GM19468 (cell line): ENCODE measurements around the gene ATP12A.

Experiments used
- ATAC-seq: cut with Tn5 transposase; IDR thresholded peaks from one replicate; pipeline ENCODE4 v1.9.1; 2021; ENCODE audit warnings: mild to moderate bottlenecking, moderate library complexity, moderate number of reproducible peaks; ENCODE audit not compliant: unreplicated experiment; ENCODE audit errors: extremely low read depth

Gene ATP12A

DNA sequence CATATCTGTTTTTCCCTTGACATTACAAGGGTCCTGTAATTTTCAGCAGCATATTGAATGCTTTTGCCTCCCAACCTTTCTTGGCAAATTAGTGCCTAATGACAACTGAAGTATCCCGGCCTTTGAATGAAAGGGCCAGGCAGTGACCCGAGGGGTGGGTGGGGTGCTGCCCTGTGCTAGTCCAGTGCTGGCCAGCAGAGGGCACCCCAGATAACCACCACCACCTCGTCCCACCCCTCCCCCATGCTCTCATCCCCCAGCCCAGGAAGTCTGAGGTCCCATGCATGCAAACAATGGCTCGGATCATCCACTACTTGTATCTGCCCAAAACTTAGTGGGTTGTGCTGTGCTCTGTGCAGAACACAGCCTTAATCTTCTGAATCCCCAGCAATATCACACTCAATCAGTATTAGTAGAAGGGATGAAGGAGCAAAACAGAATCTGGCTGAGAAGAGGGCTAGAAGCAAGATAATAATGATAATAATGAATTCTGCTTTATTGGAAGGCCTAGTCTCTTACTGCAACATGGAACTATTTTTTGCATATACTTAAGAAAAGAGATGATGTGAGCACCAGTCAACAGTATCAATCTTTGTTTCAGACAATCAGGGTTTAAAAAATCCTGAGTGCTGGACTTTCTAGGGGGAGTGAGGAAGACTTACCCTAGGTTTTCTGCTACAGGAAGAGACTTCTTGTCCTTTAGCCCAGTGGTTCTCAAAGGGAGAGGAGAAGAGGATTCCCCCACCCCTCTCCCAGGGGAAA, 3.8 kb downstream of the ATP12A start:
- no peak for ATAC-seq

DNA sequence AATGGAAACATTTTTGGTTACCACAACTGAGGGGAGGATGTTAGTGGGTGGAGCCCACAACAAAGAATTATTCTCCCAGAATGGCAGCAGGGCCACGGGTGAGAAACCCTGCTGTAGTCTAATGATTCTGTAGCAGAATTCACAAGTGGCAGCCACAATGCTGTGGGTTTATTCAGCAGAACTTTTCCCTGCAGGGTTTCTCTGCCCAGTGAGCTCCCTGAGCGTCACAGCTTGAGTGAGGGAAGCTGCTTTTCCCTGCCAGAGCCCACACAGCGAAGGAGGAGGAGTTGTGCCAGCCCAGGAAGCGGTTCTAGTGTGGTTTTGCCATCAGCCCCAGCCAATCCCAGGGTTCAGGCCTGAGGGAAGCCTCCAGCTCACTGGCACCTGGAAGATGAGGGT, 4.4 kb downstream of the ATP12A start:
- no peak for ATAC-seq

GRCh38 chr13:24685314-24685713, 5.1 kb downstream of the ATP12A start:
- ATAC-seq: no peak

- no peak for ATAC-seq
These were observed 7.4 kb downstream of the ATP12A start for GRCh38 chr13:24687611-24688010.

- no peak for ATAC-seq
These were observed 7.9 kb downstream of the ATP12A start for GRCh38 chr13:24688111-24688510.

GRCh38 chr13:24688950-24689349, 8.7 kb downstream of the ATP12A start:
- ATAC-seq: no peak

- no peak for ATAC-seq
These were observed 11.2 kb downstream of the ATP12A start for GRCh38 chr13:24691381-24691780.

DNA sequence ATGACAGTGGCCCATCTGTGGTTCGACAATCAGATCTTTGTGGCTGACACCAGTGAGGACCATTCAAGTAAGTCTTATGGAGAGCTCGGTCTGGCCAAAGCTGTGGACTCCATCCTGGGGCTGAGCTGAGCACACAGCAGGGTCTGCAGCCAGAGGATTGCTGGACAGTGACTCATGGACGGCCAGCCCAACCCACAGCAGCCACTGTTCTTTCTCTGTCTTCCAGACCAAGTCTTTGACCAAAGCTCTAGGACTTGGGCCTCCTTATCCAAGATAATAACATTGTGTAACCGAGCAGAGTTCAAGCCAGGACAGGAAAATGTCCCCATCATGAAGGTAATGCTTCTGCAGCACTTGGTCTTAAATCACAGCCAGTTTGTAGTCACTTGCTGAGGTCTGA, 12.4 kb downstream of the ATP12A start:
- ATAC-seq: no peak

GRCh38 chr13:24693862-24694471, 13.8 kb downstream of the ATP12A start:
- ATAC-seq: no peak

- ATAC-seq: no peak
These were observed 14.7 kb downstream of the ATP12A start for GRCh38 chr13:24694907-24695306.

DNA sequence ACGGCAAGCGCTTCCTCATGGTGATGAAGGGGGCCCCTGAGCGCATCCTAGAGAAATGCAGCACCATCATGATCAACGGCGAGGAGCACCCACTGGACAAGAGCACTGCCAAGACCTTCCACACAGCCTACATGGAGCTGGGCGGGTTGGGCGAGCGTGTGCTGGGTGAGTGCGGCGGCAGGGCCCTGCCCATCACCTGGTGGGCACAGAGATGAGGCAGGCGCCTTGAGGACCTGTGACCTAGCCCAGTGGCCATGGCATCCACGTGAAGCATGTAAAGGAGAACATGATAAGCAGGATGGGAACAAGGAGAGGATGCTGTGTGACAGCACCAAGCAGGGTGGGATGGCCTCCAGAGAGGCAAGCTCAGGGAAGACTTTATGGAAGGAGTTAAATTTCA, 18.5 kb downstream of the ATP12A start:
- ATAC-seq: no peak

DNA sequence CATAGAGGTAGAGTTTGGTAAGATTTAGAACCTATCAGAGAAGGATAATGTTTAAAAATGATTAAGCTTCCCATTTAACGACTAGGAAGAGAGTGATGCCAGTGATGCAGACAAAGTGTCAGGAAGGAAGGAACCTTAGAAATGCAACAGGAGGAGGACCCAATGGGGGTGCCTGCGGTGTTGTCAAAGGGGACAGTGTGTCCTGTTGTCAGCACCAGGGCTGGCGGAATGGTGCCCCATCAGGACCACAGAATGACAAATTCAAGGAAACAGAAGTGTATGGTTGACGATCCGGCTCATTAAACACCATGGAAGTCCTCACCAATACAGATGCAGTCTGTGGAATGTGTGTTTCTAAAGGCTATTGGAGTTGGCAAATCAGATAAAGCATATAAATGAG, 19.3 kb downstream of the ATP12A start:
- no peak for ATAC-seq

GRCh38 chr13:24700539-24700938, 20.3 kb downstream of the ATP12A start:
- no peak for ATAC-seq

GRCh38 chr13:24706886-24707585, 26.8 kb downstream of the ATP12A start:
- no peak for ATAC-seq

- peak; percentile 72 for ATAC-seq
These were observed 29.1 kb downstream of the ATP12A start for GRCh38 chr13:24709186-24709913.

GRCh38 chr13:24713022-24713421, 32.8 kb downstream of the ATP12A start:
- ATAC-seq: no peak

- ATAC-seq: no peak
These were observed 35.8 kb downstream of the ATP12A start for GRCh38 chr13:24716011-24716410.

- no peak for ATAC-seq
These were observed 36.2 kb downstream of the ATP12A start for GRCh38 chr13:24716446-24716845.

DNA sequence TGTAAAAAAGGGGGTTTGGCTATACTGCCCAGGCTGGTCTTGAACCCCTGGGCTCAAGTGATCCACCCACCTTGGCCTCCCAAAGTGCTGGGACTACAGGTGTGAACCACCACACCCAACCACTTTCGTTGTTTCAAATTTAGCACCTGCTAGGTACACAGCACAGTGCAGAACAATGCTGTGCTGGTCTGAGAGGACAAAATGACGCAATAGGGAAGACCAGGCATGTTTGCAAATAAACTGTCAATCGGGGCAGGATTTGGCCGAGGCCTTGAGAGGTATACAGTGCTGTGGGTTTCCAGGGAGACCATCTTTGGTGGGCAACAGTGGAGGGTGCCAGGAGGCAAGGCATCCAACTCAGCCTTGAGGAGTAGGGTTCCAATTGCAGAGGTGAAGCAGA, 37.0 kb downstream of the ATP12A start:
- no peak for ATAC-seq

DNA sequence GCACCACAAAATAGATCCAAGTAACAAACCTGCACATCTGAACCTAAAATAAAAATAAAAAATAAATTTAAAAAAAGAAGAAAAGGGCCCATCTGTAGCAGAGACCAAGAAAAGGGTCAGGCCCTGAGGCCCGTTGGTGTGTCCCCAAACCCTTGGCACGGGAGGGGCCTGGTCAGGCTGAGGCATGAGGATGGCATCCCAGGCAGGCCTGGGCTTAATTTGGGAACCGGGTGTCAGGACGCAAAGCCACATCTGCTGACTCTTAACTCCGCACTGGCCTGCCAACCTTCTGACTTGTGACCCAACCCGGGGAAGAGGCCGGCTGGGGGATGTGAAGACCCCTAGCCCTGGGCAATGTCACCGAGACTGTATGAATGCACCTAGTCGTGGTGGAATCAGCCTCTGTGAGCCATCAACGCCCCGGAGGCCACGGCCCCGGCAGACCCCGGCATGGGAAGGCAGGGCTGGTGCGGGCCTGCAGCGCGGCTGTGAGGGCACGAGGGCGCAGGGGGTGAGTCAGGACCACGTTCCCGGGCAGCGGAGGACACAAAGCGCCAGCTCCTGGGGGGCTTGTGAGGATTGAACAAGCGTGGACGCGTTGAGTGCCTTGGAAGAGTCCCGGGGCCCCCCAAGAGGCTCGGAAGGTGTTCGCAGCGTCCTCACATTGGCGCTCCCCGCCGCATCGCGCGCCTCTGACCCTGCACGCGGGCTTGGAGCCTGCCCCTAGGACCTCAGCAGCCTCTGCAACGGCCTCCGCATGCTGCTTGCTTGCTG, 38.2 kb downstream of the ATP12A start:
- no peak for ATAC-seq
